ENCODE results near the gene ANKK1. TPM values are rescaled to one million over a fixed set of nuclear protein-coding genes. Genes with fewer than 3 reads are reported as not detected.
A peak's percentile ranks its signal among the peaks of the same experiment; 100 is the strongest.

The ANKK1 gene
- total and polyA plus RNA-seq, 2 donors (not counting 1 experiment from before 2014, with no cell fraction given): 0.89 to 5.3 TPM

- ChIA-PET CTCF (no interaction called here), POLR2A (no interaction called here)
- peaks cover 2% of the 10 kb centered on the region for H3K9me3 Mint-ChIP-seq (ENCODE audit: insufficient read depth)
- H3K27ac Mint-ChIP-seq: no peak overlapping the region
- Histone ChIP-seq H2AFZ (ENCODE audit: insufficient read depth, low read depth, low read length, poor library complexity, severe bottlenecking) (no peak overlapping the region), H4K20me1 (ENCODE audit: control insufficient read depth, insufficient read depth, low read length, poor library complexity, severe bottlenecking) (no peaks in the 10 kb centered on the region), H3K27ac (ENCODE audit: low read length in 2 of 2) (no peak overlapping the region), H3K36me3 (replicated peaks in 1 of 2; ENCODE audit: control extremely low read depth in 1 of 2, control insufficient read depth in 1 of 2, extremely low read depth in 1 of 2, insufficient read depth in 2 of 2, low read length in 1 of 2) (no peaks in the 10 kb centered on the region), H3K9me3 (ENCODE audit: control extremely low read depth in 1 of 3, control insufficient read depth in 2 of 3, insufficient read depth in 1 of 3, low read length in 2 of 3) (peaks cover 0 to 7% (median 0%) of the 10 kb centered on the region in 3 donors), H3K27me3 (replicated peaks in 1 of 4; ENCODE audit: control extremely low read depth in 1 of 4, control insufficient read depth in 3 of 4, insufficient read depth in 4 of 4, low read length in 3 of 4) (no peaks in the 10 kb centered on the region), H3K4me1 (ENCODE audit: control insufficient read depth in 2 of 2, insufficient read depth in 2 of 2, low read length in 2 of 2) (peaks cover 17 to 19% of the 10 kb centered on the region in 2 donors), H3K4me3 (ENCODE audit: control extremely low read depth in 1 of 5, extremely low read depth in 1 of 5, insufficient read depth in 1 of 5, low read depth in 2 of 5, low read length in 4 of 5) (no peak overlapping the region), H3K4me2 (replicated peaks; ENCODE audit: low read depth, low read length, poor library complexity, severe bottlenecking) (no peak overlapping the region), H3K79me2 (ENCODE audit: control insufficient read depth, insufficient read depth, low read length) (no peaks in the 10 kb centered on the region), H3K9ac (ENCODE audit: low read length) (no peak overlapping the region)
- 96% methylated on average over 8 of the region's 10 CpGs for WGBS (ENCODE audit: insufficient coverage)
- intact Hi-C loops (cut with micrococcal nuclease): no loop called here
- no peaks in the 10 kb centered on the region for H3K27me3 Mint-ChIP-seq
- no peak for DNase-seq
- peaks cover 25% of the 10 kb centered on the region for H3K4me1 Mint-ChIP-seq
- H3K4me3 Mint-ChIP-seq: no peak overlapping the region
- ATAC-seq (ENCODE audit: low read depth): no peak
- TF ChIP-seq CTCF (IDR thresholded peaks at IDR 0.05) (no peak), EZH2 (IDR thresholded peaks at IDR 0.05; ENCODE audit: borderline replicate concordance, insufficient read depth, low read depth, low read length, poor library complexity, severe bottlenecking) (no peak)
Measured at GRCh38 chr11:113373981-113374560, 13.5 kb upstream of the ANKK1 start.

- CTCF ChIA-PET: interaction anchor here (1.0 kb wide), 1 partner anchor 521 kb away, joined by 3 read pairs; no protein-coding TSS in a partner anchor
- POLR2A ChIA-PET: no interaction called here
- Histone ChIP-seq H2AFZ (ENCODE audit: insufficient read depth, low read depth, low read length, poor library complexity, severe bottlenecking) (peak overlapping the region; percentile 41), H3K27me3 (replicated peaks in 1 of 4; ENCODE audit: control extremely low read depth in 1 of 4, control insufficient read depth in 3 of 4, insufficient read depth in 4 of 4, low read length in 3 of 4) (no peaks in the 10 kb centered on the region), H4K20me1 (ENCODE audit: control insufficient read depth, insufficient read depth, low read length, poor library complexity, severe bottlenecking) (no peaks in the 10 kb centered on the region), H3K27ac (ENCODE audit: low read length in 2 of 2) (peak overlapping the region; percentile 87), H3K36me3 (replicated peaks in 1 of 2; ENCODE audit: control extremely low read depth in 1 of 2, control insufficient read depth in 1 of 2, extremely low read depth in 1 of 2, insufficient read depth in 2 of 2, low read length in 1 of 2) (no peaks in the 10 kb centered on the region), H3K4me2 (replicated peaks; ENCODE audit: low read depth, low read length, poor library complexity, severe bottlenecking) (peak overlapping the region; percentile 43), H3K4me1 (ENCODE audit: control insufficient read depth in 2 of 2, insufficient read depth in 2 of 2, low read length in 2 of 2) (peaks cover 17 to 19% of the 10 kb centered on the region in 2 donors), H3K4me3 (ENCODE audit: control extremely low read depth in 1 of 5, extremely low read depth in 1 of 5, insufficient read depth in 1 of 5, low read depth in 2 of 5, low read length in 4 of 5) (no peak overlapping the region), H3K9me3 (ENCODE audit: control extremely low read depth in 1 of 3, control insufficient read depth in 2 of 3, insufficient read depth in 1 of 3, low read length in 2 of 3) (peaks cover 0 to 7% (median 0%) of the 10 kb centered on the region in 3 donors), H3K79me2 (ENCODE audit: control insufficient read depth, insufficient read depth, low read length) (no peaks in the 10 kb centered on the region), H3K9ac (ENCODE audit: low read length) (no peak overlapping the region)
- H3K4me3 Mint-ChIP-seq: no peak overlapping the region
- intact Hi-C loops (cut with micrococcal nuclease): no loop called here
- peak; percentile 7 for DNase-seq
- no peaks in the 10 kb centered on the region for H3K27me3 Mint-ChIP-seq
- no peak for ATAC-seq (ENCODE audit: low read depth)
- H3K9me3 Mint-ChIP-seq (ENCODE audit: insufficient read depth): peaks cover 5% of the 10 kb centered on the region
- 100% methylated on average over 2 of the region's 5 CpGs for WGBS (ENCODE audit: insufficient coverage)
- TF ChIP-seq EZH2 (IDR thresholded peaks at IDR 0.05; ENCODE audit: borderline replicate concordance, insufficient read depth, low read depth, low read length, poor library complexity, severe bottlenecking) (no peak), CTCF (IDR thresholded peaks at IDR 0.05) (no peak)
- H3K27ac Mint-ChIP-seq: peak overlapping the region; percentile 86
- peaks cover 25% of the 10 kb centered on the region for H3K4me1 Mint-ChIP-seq
Measured at GRCh38 chr11:113375402-113375801, 12.2 kb upstream of the ANKK1 start.

All from B cell (primary cell).